Cerebellar nuclear complex (tissue), 1 donor: ENCODE data around the gene COX19.
"Not testable (repeated sequence)": the region's sequence is repeated elsewhere in the genome, so short reads cannot be mapped to it uniquely, and the experiment has no call there.

Source experiments
- DNase-seq, 2 experiments: peaks; one replicate each; lab custom pipeline; 2025; lab: John Stamatoyannopoulos, UW

COX19 gene

DNA sequence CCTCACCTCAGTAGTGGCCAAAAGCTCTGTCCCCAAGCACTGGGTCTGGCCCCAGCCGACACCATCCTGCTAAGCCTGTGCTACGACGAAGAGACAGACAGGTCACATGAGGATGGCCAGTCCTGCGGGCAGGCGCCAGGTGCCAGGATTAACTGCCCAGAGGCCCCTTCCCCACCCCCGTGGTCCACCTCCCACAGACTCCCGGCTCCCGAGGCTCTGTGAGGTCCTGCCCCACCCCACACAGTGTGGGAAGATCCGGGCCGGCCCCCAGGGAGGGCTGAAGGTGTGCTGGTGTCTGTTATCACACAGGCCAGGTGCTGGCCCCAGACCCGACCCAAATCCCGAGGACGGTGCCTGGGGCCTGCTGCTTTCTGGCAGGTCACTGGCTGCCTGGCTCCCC is 34.9 kb upstream of the COX19 start:
- DNase-seq = no peak

DNA sequence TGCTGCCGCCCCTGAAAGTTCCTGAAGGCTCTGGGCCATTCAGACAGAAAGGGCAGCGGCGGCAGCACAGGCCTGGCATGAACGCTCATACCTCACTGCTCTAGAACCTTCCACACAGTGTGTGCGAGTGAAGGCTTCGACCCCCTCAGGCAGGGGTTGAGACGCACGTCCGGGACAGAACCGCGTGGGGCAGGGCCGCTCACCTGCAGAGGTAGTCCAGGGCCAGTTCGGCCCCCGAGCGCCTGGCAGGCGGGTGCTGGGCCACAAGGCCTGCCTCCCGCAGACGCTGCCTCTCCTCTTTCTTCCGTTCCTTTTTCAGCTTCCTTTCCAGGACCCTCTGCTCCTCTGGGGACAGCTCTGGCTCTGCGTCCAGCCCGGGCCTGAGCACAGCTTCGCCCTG is 34.4 kb upstream of the COX19 start:
- no peak for DNase-seq

GRCh38 chr7:1008733-1009363 is 33.5 kb upstream of the COX19 start:
- no peak for DNase-seq

- no peak for DNase-seq
These were observed 32.6 kb upstream of the COX19 start for GRCh38 chr7:1007901-1008300.

- no peak for DNase-seq
These were observed 30.0 kb upstream of the COX19 start for GRCh38 chr7:1005303-1005702.

DNA sequence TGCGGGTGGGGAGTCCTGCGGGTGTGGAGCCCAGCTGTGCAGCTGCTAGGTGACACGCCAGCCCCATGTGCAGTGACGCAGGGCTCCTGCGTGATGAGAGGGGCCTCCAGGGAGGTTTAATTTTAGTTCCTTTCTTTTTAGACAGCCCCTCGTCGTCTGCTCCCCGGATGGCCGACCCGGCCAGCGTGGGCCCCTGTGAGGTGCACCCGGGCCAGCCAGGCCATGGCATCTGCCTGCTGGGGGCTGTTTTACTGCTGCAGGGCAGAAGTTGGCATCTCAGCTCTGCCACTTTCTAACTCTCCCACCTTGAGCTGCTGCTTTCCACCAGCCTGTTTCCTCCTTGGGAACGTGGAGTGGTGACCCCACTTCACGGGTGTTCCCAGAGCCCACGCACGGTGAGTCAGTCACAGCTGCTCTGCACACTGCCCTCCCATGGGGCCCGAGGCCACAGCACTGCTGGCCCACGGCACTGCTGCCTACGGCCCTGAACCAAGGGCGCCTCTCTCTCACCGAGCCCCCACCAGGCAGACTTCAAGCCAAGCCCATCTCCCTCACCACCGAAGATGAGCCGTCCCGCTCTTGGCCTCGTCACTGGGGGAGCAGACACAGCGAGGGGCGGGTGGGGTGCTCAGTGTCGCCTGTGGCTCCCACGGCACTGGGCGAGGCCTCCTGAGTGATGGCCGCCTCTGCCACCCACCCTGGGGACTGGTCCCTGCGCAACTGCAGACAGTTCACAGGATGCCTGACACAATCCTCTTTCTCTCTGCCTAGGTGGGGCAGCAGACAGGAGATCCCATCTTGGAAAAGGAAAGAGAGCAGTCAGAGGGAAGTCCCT is 28.9 kb upstream of the COX19 start:
- DNase-seq = no peak

GRCh38 chr7:1002445-1002844 is 27.1 kb upstream of the COX19 start:
- DNase-seq = not testable (repeated sequence)

DNA sequence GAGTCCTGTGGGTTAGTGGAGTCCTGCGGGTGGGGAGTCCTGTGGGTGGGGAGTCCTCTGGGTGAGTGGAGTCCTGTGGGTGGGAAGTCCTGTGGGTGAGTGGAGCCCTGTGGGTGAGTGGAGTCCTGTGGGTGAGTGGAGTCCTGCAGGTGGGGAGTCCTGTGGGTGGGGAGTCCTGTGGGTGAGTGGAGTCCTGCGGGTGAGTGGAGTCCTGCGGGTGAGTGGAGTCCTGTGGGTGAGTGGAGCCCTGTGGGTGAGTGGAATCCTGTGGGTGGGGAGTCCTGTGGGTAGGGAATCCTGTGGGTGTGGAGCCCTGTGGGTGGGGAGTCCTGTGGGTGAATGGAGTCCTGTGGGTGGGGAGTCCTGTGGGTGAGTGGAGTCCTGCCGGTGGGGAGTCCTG is 26.7 kb upstream of the COX19 start:
- not testable (repeated sequence) for DNase-seq

- DNase-seq = not testable (repeated sequence)
These were observed 25.9 kb upstream of the COX19 start for GRCh38 chr7:1001069-1001770.

DNA sequence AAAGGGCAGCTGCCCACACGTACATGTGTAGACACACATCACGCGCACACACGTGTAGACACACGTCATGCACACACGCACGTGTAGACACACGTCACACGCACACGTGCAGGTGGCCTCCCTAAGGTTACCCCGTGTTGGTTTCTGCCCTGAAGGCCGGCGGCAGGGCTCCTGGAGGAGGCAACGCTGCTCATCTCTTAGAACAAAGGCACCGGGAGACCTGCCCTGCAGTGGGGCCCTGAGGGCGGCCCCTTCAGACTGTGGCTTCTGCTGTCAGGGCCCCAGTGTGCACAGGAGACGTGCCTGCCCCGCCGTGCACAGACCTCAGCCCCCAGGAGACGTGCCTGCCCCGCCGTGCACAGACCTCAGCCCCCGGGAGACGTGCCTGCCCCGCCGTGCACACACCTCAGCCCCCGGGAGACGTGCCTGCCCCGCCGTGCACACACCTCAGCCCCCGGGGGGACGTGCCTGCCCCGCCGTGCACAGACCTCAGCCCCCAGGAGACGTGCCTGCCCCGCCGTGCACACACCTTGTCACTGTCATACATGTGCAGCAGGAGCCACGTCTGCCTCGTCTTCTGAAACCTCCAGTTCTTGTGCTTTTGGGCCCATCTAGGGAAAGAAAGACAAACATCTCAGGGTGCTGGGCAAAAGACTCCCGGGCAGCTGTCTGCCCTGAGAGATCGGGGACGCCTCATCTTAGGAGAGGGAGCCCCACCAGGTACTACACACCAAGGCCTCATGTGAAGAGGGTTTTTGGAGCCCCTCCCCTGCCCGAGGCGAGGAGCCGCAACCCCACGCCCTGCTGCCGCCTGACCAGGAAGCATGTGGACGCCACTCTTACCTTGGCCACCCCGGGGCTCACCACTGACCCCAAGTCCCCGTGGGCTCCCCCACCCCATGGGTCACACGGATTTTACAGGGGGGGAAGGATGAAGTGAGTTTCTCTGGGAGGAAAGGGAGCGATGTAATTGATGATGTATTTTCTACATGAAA is 24.9 kb upstream of the COX19 start:
- no peak for DNase-seq

GRCh38 chr7:999149-999879 is 24.0 kb upstream of the COX19 start:
- no peak for DNase-seq

DNA sequence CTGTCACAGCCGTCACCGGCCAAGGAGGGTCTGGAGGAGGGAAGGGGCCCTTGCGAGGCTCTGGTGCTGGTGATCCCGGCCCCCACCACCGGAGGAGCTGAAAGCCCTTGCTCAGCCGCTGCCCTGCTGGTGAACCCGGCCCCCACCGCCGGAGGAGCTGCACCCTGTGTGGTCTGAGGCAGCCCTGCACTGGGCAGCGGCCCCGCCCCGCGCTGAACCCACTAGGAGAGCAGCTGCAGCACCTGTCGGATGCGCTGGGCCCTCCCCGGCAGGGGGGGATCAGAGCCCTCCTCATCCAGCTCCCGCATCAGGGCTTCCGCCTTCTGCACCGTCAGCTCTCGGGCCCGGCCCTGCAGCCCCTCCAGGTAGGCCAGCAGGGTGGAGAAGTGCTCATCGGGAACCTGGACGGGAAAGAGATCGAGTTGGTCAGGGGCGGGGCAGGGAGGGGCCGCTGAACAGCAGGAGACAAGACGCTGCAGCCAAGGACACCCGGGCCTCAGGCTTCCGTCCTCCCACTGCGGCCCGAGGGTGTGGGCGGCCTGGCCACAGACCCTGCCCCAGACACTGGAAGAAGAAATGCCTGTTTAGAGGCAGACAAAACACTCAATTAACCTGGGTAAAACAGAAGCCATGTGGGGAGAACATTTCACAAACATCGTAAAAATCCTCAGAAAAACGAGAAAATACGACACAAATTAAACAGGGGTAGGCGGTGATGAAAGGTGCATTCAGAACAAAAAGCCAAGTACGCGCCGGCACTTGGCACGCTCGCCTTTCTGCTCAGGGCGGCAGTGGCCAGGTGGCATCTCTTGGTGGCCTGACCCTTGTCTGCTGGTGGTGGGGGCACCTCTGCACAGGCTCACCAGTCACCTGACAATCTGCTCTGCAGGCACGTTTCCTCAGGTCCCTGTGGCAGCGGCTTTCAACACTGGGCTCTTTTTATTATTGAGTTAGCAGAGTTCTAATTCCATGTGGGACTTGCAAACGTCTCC is 22.4 kb upstream of the COX19 start:
- DNase-seq = no peak

- DNase-seq = no peak
These were observed 20.9 kb upstream of the COX19 start for GRCh38 chr7:996079-996872.

DNA sequence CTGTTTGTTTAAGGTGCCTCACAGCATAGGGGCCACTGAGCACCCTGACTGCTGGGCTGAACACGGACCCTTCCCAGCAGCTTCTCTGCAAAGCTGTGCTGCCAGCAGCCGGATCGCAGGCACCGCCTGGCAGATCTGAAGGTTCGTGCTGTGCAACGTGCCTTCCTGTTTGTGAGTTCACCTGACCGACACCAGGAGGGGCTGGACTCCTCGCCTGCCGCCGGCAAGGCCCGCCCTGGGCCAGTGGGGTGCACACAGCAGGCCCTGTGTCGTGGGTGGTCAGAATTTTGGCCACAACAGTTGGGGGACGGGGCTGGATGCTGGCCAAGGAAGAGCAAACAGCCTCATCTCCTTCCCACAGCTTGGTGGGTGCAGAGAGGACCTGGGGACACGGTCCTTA is 20.2 kb upstream of the COX19 start:
- DNase-seq = no peak

DNA sequence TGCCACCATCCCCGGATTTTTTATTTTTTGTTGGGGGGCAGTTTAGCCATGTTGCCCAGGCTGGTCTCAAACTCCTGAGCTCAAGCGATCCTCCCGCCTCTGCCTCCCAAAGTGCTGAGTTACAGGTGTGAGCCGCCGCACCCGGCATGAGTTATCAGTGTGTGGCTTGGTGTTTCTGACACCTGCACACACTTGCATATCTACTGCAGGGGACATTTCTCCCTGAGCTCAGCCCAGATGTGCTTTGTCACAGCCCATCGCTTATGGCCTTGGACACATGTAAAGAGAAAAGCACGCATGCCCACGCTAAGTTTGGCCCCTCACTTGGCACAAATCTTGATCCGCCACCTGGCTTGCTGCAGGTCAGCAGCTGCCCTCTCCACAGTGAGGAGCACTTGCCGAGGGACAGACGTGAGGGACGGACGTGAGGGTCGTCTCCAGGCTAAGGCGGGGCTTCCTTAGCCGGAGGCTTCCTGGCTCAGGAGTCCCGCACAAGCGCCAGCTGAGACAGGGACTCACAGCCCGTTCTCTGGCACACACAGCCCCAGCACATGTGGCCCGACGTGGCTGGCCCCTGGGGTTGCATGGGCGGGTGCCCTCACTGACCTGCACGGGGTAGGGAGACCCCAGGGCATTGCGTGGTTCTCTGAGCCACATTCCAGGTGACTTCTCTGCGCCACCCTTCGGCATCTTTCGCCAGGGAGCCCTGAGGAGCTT is 19.4 kb upstream of the COX19 start:
- DNase-seq = no peak

GRCh38 chr7:992709-993607 is 17.6 kb upstream of the COX19 start:
- peak; percentile 60 to 92 for DNase-seq
